PFSK-1 (cell line): Measurements from ENCODE around the gene MKX.

Experiments
- FOXP2 ChIP-seq: optimal IDR thresholded peaks from 2 replicates; pipeline ENCODE3; 2011; ENCODE audit warnings: borderline replicate concordance, control low read depth, inconsistent platforms; ENCODE audit not compliant: insufficient read depth; ENCODE audit errors: extremely low read length, extremely low read depth
- POLR2AphosphoS5 ChIP-seq: IDR thresholded peaks from 2 replicates; pipeline ENCODE4 v1.6.1; 2012; ENCODE audit warnings: low read depth, mild to moderate bottlenecking, control low read depth, low read length, moderate library complexity
- SIN3A ChIP-seq: IDR thresholded peaks from 2 replicates; pipeline ENCODE4 v1.6.1; 2012; ENCODE audit warnings: mild to moderate bottlenecking, low read length, moderate library complexity, borderline replicate concordance; ENCODE audit not compliant: insufficient read depth
- TAF1 ChIP-seq: IDR thresholded peaks from 2 replicates; pipeline ENCODE4 v1.6.1; 2012; ENCODE audit warnings: low read length, control low read depth, borderline replicate concordance; ENCODE audit not compliant: insufficient read depth
- TF ChIP-seq, protein P1 (sequence below), 2 experiments: IDR thresholded peaks; 2 replicates each; pipeline versions ENCODE4 v1.6.1 to v1.8.0; 2011 to 2012; ENCODE audit warnings: low read depth in 2 of 2, low read length in 2 of 2, control low read depth in 1 of 2, inconsistent platforms in 1 of 2, mild to moderate bottlenecking in 1 of 2, moderate library complexity in 1 of 2; ENCODE audit not compliant: insufficient read depth in 1 of 2

The MKX gene

DNA sequence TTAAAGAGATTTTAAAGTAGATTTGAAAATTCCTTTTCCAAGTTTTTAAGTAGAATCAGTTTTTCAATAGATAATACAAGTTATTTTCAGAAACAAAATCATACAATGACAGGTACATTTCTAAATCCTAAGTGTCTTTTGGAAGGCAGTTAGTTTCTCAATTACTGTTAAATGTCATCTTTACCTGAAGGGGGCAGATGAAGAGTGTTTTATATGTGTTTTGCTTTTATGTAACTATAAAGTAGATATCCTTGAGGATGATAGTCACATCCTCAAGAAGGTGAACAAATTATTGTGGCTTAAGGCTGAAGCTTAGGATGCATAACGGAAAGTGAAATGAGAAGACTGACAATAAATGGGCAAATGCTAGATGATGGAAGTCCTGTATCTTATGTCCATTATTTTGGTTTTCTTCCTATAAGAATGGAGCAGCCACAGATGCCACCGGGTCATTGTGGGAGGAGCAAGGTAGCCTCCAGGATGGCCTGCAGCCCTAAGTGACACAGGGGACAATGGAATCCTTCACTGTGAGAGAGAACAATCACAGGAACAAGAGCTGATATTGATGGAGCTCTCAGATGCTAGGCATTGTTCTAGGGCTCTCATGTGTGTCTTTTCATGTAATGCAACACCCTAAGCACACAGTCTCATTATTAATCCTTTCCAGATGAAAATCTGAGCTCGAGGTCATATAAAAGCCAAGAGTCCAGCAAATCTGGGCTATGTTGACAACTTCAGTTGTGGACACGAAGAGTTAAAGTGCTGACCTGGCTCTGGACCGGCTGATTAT is 14.1 kb upstream of the MKX start:
- no peak for TF ChIP-seq POLR2AphosphoS5
- TF ChIP-seq SIN3A = no peak
- no peak for TF ChIP-seq TAF1
- no peak for TF ChIP-seq FOXP2
- TF ChIP-seq, protein P1, sequence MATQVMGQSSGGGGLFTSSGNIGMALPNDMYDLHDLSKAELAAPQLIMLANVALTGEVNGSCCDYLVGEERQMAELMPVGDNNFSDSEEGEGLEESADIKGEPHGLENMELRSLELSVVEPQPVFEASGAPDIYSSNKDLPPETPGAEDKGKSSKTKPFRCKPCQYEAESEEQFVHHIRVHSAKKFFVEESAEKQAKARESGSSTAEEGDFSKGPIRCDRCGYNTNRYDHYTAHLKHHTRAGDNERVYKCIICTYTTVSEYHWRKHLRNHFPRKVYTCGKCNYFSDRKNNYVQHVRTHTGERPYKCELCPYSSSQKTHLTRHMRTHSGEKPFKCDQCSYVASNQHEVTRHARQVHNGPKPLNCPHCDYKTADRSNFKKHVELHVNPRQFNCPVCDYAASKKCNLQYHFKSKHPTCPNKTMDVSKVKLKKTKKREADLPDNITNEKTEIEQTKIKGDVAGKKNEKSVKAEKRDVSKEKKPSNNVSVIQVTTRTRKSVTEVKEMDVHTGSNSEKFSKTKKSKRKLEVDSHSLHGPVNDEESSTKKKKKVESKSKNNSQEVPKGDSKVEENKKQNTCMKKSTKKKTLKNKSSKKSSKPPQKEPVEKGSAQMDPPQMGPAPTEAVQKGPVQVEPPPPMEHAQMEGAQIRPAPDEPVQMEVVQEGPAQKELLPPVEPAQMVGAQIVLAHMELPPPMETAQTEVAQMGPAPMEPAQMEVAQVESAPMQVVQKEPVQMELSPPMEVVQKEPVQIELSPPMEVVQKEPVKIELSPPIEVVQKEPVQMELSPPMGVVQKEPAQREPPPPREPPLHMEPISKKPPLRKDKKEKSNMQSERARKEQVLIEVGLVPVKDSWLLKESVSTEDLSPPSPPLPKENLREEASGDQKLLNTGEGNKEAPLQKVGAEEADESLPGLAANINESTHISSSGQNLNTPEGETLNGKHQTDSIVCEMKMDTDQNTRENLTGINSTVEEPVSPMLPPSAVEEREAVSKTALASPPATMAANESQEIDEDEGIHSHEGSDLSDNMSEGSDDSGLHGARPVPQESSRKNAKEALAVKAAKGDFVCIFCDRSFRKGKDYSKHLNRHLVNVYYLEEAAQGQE (IDR thresholded peaks at IDR 0.05; ENCODE audit: insufficient read depth in 1 of 2, low read depth in 2 of 2, low read length in 2 of 2) = no peak

DNA sequence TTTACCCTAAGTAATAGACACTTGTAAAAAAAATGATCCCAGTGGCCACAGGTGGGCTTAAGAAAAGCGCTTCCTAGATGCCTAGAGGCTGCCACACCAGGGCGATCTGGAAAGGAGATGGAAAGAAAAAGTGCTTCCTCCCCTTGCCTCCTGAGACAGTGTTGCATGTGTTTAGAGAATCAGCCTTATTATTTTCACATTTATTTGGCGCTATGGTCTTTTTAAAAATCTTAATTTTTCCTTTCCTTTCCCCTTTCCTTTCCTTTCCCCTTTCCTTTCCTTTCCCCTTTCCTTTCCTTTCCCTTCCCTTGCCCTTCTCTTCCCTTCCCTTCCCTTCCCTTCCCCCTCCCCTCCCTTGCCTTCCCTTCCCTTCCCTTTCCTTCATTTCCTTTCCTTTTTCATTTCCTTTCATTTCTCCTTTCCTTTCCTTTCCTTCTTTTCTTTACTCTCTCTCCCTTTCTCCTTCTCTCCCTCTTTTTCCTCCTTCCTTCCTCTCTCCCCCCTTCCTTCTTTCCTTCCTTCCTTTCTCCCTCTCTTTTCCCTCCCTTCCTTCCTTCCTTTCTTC is 7.1 kb upstream of the MKX start:
- TF ChIP-seq SIN3A = no peak
- TF ChIP-seq, protein P1 (IDR thresholded peaks at IDR 0.05; ENCODE audit: insufficient read depth in 1 of 2, low read depth in 2 of 2, low read length in 2 of 2) = no peak
- TF ChIP-seq POLR2AphosphoS5 = no peak
- TF ChIP-seq FOXP2 = no peak
- TF ChIP-seq TAF1 = no peak

DNA sequence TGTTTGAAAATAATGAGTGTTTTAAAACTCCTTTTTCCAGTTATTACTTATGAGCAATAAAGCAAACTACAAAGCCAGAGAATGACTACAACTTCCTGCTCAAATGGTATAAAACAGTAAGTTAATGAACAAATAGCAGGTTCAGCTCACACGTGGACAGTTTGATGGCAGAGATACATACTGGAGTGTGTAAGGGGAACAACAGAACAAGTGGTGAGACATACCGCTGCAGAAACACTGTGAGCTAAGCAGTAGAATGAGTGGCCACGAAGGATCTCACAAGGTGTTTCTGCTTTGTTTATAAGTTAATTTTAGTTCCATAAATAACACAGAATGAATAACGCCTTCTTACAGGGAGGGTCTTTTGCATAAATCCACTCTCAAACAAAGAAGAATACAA is 3.0 kb upstream of the MKX start:
- TF ChIP-seq POLR2AphosphoS5 (no peak), SIN3A (no peak), TAF1 (no peak), FOXP2 (no peak)
- TF ChIP-seq, protein P1 (IDR thresholded peaks at IDR 0.05; ENCODE audit: insufficient read depth in 1 of 2, low read depth in 2 of 2, low read length in 2 of 2) = no peak

DNA sequence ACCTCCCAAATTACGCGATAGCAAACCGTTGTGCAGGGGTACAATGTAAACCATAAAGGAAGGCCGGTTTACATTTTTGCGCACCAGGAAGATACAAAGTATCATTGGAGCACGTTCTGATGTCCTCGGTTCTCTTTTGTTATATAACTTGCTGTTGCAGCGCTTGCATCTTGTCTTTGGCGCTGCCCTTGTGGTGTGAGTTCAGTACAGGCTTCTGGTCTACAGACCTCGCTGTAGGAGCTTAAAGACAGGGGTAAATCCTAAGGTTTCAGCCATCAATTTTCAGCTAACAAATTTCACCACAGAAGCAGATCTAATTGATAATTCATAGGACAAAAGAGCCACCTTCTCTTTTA is 1.5 kb upstream of the MKX start:
- TF ChIP-seq POLR2AphosphoS5 = no peak
- no peak for TF ChIP-seq SIN3A
- TF ChIP-seq, protein P1 (IDR thresholded peaks at IDR 0.05; ENCODE audit: insufficient read depth in 1 of 2, low read depth in 2 of 2, low read length in 2 of 2) = no peak
- no peak for TF ChIP-seq FOXP2
- TF ChIP-seq TAF1 = no peak
